ENCODE data around the gene IP6K1. TPM values are rescaled to one million over a fixed set of nuclear protein-coding genes. Genes with fewer than 3 reads are reported as not detected.

IP6K1 gene
- total RNA-seq, 4 donors from 2014 or later = 37.8 to 64.9 (median 43.5) TPM

DNA sequence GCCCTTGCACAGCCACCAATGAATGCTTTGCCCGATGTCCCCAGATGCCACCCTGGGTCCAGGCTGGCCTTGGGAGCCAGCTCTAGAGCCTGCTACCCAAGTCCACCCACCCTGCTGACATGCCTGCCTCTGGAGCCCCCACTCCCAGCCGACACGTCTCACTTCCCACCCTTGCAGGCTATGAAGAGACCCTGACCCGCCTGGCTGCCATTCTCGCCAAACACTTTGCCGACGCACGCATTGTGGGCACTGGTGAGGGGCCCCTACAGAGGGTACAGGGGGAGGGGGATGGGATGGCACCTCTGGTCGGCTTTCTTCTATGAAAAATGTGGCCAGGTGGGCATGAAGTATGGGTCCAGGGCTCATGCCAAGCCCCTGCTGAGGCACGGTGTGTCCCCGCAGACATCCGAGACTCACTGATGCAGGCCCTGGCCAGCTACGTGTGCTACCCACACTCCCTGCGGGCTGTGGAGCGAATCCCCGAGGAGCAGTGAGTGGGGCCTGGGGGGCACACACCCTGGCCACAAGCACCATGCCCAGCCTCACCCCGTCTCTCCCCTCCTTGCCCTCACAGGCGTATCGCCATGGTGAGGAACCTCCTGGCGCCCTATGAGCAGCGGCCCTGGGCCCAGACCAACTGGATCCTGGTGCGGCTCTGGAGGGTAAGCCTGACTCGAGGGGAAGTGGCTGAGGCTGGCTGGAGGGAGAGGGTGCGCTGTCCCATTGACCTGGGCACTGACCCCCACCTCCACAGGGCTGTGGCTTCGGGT is 72.8 kb downstream of the IP6K1 start:
- Histone ChIP-seq H3K27me3 (no peaks in the 10 kb centered on the region), H3K36me3 (peaks cover 0 to 67% of the 10 kb centered on the region in 2 donors), H3K4me1 (peaks cover 0 to 5% (median 1%) of the 10 kb centered on the region in 3 donors), H3K9me3 (no peaks in the 10 kb centered on the region), H3K27ac (no peak overlapping the region), H3K4me3 (no peak overlapping the region)
- TF ChIP-seq EP300 (IDR thresholded peaks at IDR 0.05) (no peak), POLR2AphosphoS5 (IDR thresholded peaks at IDR 0.05) (no peak), POLR2A (IDR thresholded peaks at IDR 0.05) (no peak)
- TF ChIP-seq, protein P1, sequence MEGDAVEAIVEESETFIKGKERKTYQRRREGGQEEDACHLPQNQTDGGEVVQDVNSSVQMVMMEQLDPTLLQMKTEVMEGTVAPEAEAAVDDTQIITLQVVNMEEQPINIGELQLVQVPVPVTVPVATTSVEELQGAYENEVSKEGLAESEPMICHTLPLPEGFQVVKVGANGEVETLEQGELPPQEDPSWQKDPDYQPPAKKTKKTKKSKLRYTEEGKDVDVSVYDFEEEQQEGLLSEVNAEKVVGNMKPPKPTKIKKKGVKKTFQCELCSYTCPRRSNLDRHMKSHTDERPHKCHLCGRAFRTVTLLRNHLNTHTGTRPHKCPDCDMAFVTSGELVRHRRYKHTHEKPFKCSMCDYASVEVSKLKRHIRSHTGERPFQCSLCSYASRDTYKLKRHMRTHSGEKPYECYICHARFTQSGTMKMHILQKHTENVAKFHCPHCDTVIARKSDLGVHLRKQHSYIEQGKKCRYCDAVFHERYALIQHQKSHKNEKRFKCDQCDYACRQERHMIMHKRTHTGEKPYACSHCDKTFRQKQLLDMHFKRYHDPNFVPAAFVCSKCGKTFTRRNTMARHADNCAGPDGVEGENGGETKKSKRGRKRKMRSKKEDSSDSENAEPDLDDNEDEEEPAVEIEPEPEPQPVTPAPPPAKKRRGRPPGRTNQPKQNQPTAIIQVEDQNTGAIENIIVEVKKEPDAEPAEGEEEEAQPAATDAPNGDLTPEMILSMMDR (IDR thresholded peaks at IDR 0.05) = no peak
- 80% methylated on average over 2 of the region's 25 CpGs; no CpG with 5 or more reads in 1 of the 2 donors for WGBS, 2 donors (ENCODE audit: low coverage in 1 of 2)
- no peak for ATAC-seq

DNA sequence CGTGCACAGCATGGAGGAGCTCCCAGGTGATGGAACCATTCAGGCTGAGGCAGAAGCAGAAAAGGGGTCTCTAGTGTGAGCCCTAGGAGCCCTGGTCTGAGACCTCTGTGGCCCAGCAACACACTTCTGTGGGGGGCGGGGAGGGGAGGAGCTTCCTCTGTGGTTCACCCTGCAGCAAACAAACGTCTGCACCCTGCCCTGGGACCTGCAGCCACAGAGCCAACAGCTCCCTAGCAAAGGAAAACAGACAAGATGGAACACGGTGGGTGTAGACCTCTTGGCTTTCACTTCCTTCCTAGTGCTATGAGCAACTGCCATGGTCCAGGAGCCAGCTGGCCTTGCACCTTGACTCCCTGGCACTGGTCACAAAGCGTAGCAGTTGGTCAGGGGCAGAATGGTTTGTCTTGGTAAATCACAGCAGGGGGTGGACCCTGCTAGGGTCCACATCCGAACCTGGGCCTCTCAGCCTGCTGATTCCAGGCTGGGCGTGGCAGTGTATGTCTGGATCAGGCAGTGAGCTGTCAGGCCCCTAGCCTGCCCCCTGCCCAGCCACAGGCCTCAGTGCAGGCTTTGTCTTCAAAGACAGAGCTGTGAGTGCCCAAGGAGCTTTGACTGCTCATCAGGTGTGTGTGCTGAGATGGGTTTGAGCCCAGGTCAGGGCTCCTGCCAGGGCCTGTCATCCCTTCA is 73.6 kb downstream of the IP6K1 start:
- H3K9me3 ChIP-seq = no peaks in the 10 kb centered on the region
- ATAC-seq = no peak
- no peaks in the 10 kb centered on the region for H3K4me1 ChIP-seq
- 20 to 60% methylated on average over 1 of the region's 7 CpGs for WGBS, 2 donors (ENCODE audit: low coverage in 1 of 2)
- no peak overlapping the region for H3K4me3 ChIP-seq
- no peak for TF ChIP-seq EP300 (IDR thresholded peaks at IDR 0.05)
- TF ChIP-seq POLR2AphosphoS5 (IDR thresholded peaks at IDR 0.05) = no peak
- TF ChIP-seq, protein P1 (IDR thresholded peaks at IDR 0.05) = no peak
- no peak for TF ChIP-seq POLR2A (IDR thresholded peaks at IDR 0.05)
- H3K27me3 ChIP-seq = no peaks in the 10 kb centered on the region
- no peak overlapping the region for H3K27ac ChIP-seq
- peaks cover 0 to 73% of the 10 kb centered on the region in 2 donors for H3K36me3 ChIP-seq

DNA sequence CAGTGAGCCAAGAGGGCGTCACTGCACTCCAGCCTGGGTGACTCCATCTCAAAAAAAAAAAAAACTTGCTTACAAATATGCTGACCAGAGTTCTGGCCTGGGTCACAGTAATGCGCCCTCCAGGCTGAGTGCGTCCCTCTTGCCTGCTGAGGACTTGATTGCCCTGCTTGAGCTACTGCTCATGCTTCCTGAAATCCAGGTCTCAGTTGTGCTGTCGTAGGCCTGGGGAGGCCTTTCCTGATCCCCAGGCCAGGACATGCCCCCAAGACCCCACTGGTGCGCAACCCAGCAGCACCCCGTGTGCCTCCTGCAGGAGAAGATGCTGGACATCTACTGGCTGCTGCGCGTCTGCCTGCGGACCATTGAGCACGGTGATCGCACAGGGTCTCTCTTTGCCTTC is 74.2 kb downstream of the IP6K1 start:
- 87 to 90% methylated on average over 5 to 7 of the region's 11 CpGs for WGBS, 2 donors (ENCODE audit: low coverage in 1 of 2)
- TF ChIP-seq EP300 (IDR thresholded peaks at IDR 0.05) = no peak
- TF ChIP-seq, protein P1 (IDR thresholded peaks at IDR 0.05) = no peak
- TF ChIP-seq POLR2AphosphoS5 (IDR thresholded peaks at IDR 0.05) = no peak
- no peak for TF ChIP-seq POLR2A (IDR thresholded peaks at IDR 0.05)
- peaks cover 0 to 79% of the 10 kb centered on the region in 2 donors for H3K36me3 ChIP-seq
- H3K27ac ChIP-seq = no peak overlapping the region
- no peaks in the 10 kb centered on the region for H3K4me1 ChIP-seq
- H3K9me3 ChIP-seq = no peaks in the 10 kb centered on the region
- H3K27me3 ChIP-seq = no peaks in the 10 kb centered on the region
- no peak overlapping the region for H3K4me3 ChIP-seq
- no peak for ATAC-seq

DNA sequence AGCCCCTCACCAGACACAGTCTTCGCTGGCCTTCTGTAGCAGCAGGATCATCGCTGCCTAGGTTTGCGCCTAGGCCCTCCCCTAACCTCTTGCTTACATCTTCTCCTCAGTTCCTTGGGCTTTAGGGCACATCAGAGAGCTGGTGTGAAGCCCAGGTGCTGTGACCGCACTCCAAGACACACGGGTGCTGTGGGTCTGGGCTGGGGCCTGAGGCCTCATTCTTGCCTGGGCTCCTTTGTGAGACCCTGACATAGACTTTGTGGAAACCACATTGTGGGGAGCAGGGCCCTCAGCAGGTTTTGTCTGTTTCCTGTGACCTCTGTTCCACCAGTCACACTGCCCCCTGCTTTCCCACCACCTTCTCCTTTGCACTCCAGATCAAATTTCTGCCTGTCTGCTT is 74.9 kb downstream of the IP6K1 start:
- H3K9me3 ChIP-seq = no peaks in the 10 kb centered on the region
- no peak overlapping the region for H3K27ac ChIP-seq
- no peak overlapping the region for H3K4me3 ChIP-seq
- TF ChIP-seq POLR2A (IDR thresholded peaks at IDR 0.05) (no peak), POLR2AphosphoS5 (IDR thresholded peaks at IDR 0.05) (no peak), EP300 (IDR thresholded peaks at IDR 0.05) (no peak)
- TF ChIP-seq, protein P1 (IDR thresholded peaks at IDR 0.05) = no peak
- H3K27me3 ChIP-seq = no peaks in the 10 kb centered on the region
- no peaks in the 10 kb centered on the region for H3K4me1 ChIP-seq
- peaks cover 0 to 81% of the 10 kb centered on the region in 2 donors for H3K36me3 ChIP-seq
- ATAC-seq = no peak
- 100% methylated on average over 2 of the region's 5 CpGs; no CpG with 5 or more reads in 1 of the 2 donors for WGBS, 2 donors (ENCODE audit: low coverage in 1 of 2)
